NCI-H2227 (cell line): ENCODE results near the gene TMEM43.

ENCODE experiments used
- DNase-seq: peaks from one replicate; lab custom pipeline; 2025; ENCODE audit not compliant: unreplicated experiment; lab: John Stamatoyannopoulos, UW

Gene TMEM43

DNA sequence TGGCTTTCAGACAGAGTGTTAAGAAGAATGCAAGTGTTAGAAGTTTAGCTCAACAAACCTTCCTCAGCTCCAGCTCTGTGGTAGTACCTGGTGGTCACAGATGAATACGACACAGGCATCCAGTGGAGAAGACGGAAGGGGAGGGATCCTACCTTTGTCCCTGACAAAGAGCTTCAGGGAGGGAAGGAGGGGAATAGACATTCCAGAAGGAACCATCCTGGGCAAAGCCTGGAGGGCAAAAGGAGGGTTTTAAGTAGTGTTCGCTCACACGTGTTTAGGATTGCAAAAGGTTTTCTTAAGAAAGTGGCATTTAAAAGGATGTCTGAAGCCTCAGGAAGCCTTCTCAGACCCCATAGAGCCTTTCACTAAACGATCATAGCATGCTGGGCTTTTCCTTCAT is 3.0 kb upstream of the TMEM43 start:
- no peak for DNase-seq

DNA sequence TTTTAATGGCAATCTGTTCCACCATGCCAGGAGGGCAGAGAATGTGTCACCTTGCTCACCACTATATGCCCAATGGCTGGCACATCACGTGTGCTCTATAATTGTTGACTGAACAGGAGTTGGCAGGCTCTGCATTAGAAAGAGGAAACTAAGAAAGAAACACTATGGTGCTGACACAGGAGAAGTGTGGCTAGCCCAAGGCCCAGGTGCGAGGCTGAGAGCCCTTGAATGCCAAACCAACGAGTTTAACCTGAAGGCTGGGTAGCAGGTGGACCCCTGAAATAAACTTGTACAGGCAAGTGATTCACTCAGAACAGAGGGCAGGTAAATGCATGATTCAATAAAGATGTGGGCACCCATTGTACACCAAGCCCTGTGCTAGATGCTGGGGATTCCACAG is 2.6 kb upstream of the TMEM43 start:
- DNase-seq: no peak

DNA sequence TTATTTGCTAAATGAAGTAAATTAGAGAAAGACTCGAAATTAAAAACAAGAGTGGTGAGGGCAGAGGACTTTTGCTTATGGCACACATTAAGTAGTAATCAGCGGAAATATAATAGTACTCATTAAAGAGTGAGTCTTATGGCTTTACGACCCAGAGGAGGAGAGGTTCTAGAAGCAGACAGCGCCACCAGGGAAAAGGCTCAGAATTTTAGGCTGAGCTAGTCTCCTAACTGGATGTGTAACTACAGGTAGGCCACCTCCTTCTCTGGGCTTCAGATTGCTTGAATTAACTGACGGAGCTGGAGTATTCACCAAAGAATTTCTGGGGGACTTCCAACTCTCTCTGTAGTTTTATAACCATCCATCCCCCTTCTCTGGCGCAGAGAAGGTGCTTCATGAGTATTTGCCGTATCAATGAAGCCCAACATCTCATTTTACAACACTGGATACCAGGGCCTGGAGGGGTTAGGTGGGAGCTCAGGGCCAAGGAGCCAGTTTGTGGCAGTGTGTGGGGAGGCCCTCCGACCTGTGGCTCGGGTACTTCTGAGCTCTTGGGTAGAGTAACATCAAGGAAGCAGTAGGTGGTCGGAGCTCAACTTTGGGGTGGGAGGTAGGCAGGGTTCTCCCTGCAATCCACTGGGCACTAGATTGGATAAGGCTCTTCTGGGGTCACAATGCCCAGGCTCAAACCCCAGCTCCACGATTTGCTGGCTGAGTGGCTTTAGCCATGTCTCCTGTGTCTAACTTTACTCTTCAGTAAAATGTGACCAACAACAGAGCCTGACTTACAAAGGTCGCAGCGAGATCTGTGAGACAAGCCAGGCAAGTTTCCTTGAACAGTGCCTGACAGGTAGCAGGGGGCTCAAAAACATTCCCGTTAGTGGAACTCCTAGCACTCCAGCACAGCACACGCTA is 1.3 kb upstream of the TMEM43 start:
- no peak for DNase-seq

DNA sequence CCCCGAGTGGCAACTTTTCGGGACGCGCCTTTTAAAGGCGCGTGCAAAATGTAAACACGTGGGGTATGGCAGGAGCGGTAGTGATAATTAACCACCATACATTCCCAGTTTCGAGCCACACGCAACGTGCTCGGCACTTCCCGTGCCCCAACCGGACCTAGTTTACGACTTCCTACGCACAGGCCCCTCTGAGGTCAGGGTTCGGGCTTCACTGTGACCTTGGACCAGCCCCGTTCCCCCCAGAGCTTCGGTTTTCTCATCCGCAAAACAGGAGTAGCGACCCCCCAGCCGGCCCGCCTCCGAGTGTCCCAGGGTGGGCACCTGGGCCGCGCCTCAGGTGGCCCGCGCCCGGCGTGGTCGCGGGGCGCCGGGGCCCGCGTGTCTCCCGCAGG is 633 bp upstream of the TMEM43 start:
- no peak for DNase-seq

DNA sequence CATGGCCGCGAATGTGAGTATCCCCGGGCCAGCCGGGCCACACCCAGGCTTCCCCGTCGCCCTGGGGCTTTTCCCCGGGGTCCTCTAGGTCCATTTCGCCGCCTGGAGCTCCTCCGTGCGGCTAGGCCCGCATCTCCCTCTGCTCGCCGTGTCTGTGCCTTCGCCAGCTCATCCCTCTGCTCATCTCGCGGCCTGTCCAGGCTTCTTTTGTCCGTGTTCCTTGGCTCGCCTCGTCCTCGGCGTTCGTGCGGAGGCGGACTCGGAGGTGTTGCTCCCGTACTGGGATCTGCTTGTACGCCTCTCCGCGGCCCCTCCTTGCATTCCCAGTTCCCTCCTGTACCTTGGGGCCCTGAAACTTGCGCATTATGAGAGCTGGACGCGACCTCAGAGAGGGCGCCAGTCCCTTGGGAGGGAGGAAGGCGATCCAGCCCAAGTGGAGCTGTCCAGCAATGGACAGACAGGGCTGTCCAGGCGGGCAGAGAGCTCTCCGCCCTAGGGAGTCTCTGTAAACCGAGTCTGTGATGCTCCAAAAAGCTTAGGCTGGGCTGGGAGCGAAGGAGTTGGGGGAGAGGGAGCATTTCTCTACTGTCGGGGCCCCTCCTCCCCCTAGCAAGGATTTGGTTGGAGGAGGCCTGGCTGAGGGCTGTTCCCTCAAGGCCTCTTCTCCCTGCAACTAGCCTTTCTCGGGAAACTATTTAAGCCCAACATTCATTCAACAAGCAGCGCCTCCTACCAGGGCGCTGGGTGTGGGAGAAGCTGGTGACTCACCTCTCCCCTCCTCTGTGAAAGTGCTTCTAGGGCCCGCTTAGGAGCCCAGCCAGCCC is 553 bp downstream of the TMEM43 start:
- peak; percentile 60 for DNase-seq

DNA sequence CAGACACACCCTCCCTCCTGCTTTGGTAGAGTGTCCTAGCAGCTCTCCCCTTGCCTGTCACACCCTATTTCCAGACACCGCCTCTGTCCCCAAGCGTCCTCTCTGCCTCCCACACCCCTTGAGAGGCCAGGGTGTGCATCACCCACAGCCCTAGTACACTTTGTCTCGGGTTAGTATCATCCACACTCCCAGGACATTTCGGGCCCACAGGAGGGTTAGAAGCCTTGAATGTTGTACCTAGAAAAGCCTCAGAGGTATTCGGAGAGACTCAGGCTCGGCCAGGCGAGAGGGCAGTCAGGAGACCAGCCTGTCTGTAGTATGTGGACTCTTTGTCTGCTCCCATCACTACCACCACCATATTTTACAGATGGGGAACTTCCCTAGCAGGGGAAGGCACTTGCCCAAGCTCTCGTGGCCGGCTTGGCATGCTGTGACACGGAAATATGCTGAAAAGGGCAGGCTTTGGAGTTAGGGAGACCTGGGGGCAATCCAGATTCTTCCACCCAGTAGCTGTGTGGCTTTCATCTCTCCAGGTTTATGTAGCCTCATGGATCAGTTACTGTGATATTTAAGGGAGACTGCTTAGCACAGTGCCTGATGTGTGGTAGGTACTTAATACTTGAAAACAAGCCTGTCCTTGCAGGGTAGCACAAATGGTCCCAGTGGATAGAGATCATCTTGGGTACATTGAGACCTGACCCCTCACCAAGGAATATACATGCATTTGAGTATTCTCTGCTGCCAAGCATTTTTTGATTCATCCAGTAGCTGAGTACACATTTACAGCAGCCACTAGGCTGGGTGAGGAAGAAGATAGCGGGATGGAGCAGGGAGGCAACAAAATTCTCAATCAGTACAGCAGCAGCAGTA is 1.4 kb downstream of the TMEM43 start:
- DNase-seq: no peak

DNA sequence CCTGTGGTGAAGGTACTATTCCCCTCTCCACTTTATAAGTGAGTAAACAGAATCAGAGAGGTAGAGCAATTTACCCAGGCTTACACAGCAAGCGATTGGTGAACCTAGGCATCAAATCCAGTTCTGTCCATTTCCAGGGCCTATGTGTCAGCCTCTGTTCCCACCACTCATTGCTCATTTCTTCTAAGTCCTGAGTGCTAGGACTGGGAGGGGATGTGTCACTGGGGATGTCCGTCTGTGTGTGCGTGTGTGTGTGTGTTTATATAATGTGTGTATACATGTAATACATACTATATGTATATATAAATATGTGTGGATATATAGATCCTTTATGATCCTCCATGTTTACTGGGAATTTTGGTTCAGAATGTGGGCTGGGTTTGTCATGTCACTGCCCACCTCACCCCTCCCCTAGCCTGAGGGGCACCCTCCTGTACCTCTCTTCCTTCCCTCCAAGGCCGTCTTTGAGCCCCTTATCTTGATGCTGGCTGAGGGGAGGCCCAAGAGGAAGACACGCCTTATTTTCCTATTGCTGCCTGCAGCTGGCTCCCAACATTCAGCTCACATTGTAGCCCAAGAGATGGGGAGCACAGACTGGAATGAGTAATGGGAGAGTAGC is 2.1 kb downstream of the TMEM43 start:
- DNase-seq: no peak

DNA sequence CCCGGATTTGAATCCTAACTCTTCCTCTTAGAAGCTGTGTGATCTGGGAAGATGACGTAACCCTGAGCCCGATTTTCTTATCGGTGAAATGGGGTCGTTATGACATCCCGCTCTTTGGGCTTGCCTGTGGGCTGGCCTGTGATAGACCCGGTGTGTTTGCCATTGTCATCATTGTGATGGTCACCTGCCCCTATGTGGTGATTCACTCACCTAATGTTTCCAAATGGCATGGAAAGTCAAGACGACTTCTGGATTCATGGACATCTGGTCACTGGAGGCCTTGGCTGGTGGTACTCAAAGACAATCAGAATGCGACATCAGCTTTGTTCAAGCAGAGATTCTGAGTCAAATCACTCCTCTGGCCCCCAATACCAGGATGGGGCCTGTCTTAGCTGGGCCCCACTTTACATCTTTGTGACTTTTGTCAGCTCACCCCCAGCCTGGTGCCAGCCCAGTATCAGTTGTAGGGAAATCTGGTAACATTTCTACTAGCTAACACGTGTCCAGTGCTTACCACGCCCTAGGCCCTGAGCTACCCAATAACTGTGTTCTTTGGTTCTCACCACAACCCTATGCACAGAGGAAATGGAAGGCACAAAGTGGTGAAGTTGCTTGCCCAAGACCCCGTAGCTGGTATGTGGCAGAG is 2.8 kb downstream of the TMEM43 start:
- no peak for DNase-seq

DNA sequence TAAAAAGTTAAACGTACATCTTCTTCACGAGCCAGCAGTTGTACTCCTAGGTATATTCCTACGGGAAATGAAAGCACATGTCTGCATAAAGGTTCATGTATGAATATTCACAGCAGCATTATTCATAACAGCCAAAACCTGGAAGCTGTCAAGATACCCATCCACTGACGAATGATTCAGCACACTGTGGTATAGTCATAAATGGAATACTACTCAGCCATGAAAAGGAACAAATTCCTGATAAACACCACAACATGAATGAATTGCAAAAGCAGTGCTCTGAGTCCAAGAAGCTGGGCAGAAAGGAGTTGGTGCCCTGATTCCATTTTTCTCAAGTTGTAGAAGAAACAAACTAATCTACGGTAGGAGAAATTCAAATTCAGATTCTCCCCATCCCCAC is 3.9 kb downstream of the TMEM43 start:
- DNase-seq: no peak

DNA sequence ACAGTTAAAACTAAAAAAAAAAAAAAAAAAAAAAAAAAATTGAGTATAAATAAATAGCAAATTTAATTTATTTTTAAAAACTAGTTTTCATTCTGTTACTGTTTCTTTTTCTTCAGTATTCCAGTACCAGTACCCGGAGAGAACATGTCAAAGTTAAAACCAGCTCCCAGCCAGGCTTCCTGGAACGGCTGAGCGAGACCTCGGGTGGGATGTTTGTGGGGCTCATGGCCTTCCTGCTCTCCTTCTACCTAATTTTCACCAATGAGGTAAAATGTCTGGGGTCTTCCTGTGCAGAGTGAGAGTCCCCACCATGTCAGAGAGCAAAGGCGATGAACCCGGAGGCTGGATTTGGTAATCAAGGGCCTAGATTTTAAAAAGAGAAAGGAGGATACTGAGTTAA is 4.4 kb downstream of the TMEM43 start:
- DNase-seq: no peak

DNA sequence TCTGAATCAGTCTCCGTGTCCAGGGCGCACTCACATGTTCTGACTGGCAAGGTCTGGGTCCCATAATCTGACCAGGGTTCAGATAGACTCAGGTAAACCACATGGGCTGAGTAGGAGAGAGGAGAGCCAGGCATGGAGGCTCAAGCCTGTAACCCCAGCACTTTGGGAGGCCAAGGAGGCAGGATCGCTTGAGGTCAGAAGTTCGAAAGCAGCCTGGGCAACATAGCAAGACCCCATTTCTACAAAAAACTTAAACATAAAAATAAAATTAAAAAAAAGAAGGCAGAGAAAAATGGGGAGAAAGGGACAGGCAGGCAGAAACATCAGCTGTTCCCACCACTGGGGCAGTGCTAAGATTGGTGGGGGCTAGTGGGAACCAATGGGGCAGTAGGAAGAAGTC is 5.4 kb downstream of the TMEM43 start:
- DNase-seq: no peak

DNA sequence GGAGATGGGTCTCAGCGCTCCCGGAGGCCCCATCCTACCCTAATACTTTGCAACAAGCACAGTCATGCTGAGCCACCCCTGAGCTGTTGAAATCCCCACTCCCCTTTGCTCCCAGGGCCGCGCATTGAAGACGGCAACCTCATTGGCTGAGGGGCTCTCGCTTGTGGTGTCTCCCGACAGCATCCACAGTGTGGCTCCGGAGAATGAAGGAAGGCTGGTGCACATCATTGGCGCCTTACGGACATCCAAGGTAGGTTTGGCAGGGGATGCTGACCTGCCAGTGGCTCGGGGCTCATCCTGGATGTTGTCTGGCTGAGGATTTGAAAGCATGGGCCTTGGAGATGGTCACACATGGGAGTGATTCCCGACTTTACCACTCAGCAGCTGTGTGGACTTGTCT is 5.9 kb downstream of the TMEM43 start:
- no peak for DNase-seq

DNA sequence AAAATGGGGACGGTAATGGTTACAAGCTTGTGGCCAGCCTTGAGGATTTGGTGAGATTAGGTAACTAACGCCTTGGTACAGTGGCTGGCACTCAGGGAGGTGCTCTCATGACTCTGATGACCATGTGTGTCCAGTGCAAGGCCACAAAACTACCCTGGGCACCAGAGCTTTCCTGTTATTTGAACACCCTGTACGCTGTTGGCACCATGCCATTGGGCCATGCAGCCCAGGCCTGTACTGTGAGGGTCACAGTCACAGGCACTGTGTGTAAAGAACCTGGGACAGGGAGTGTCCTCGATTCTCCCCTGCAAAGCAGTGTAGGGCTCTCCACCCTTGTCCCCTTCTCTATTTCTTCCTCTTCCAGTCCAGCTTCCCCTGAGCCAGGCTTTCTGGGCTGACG is 6.3 kb downstream of the TMEM43 start:
- DNase-seq: no peak

DNA sequence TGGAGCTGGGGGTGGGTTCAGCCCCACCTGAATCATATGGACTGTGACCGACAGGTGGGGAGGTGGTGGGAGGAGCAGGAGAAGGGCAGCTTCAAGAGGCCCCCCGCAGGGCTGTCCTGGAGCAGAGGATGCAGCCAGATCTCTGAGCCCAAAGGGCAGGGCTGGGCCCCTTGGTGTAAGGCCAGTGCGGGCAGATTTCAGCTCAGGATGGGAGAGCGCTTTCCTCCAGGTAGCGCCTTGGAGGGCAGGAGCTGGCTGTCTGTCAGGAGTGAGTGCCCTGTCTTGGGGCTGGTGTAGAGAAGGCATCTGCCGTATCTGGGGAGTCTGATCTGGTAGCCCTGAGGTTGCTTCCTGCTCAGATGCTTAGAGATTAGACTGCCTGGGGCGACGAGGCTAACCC is 7.3 kb downstream of the TMEM43 start:
- no peak for DNase-seq

DNA sequence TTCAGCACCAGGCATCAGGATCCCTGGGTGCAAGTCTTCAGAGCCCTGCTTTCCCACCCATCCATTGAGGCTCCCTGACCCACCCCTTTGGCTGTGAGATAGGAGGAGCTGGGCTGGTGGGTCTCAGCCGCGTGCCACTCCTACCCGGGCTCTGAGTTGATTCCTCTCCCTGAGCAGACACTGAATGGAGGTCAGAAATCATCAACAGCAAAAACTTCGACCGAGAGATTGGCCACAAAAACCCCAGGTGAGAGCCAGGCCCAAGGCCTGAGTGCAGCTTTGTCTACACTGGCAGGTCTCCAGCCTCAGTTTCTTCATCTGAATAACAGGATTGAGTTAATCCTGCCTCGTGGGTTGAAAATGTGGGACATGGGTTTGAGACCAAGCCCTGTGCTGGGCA is 7.8 kb downstream of the TMEM43 start:
- DNase-seq: no peak

DNA sequence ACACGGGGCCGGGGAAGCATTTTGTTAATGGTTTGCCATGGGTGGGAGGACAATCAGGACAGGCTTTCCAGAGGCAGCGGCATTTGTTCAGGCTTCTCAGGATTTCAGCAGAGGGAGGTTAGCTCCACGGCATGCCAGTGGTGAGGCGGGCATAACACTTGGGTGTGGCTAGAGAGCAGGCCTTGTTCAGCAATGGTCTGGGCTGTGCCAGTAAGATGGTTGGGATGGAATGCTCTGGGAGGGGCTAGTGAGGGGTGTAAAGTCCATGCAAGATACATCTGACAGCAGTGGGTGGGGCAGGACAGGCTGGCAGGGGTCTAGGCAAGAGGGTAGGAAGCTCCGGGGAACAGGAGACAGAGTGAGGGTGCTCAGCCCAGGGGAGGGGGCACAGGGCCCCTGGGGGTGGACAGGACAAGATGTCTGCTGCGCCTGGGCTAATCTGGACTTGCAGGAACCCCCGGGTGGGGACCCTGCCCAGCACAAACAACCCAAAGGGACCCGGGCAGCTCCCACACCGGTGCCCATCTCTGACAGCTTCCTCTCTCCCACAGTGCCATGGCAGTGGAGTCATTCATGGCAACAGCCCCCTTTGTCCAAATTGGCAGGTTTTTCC is 8.4 kb downstream of the TMEM43 start:
- no peak for DNase-seq

DNA sequence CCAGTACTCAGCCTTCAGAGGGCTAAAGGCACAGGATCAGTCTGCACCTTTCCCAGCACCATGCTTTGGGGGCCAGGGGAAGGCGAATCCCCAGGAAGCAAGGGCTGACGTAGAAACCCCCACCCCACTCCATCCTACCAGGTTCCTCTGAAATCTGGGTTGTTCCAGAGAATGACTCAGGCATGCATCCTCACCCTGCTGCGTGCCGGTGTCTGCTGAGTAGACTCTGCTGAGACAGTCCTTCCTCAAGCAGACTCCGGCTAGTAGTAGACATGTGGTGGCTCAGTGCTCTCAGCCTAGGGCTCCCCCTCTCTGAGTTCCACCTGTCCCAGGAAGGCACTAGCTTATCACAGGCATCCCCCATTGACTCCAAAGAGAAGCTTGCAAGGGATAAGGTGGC is 9.0 kb downstream of the TMEM43 start:
- DNase-seq: no peak

DNA sequence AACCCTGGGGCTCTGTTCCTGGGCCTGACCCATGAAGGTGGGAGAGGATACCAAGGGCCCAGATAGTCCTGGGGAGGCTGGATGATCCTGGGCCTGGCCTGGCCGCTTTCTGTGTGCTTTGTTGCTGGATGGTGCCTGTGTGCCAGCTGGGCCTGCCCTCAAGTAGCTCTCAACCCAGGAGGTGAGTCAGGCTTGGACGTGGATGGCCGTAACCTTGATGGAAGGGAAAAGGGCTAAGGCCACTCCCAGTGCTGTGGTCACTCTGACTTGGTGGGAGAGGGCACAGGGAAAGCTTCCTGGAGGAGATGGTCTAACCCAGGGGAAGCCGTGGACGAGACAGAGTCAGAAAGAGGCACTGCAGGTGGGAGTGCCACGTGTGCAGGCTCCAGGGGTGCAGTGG is 9.4 kb downstream of the TMEM43 start:
- no peak for DNase-seq

DNA sequence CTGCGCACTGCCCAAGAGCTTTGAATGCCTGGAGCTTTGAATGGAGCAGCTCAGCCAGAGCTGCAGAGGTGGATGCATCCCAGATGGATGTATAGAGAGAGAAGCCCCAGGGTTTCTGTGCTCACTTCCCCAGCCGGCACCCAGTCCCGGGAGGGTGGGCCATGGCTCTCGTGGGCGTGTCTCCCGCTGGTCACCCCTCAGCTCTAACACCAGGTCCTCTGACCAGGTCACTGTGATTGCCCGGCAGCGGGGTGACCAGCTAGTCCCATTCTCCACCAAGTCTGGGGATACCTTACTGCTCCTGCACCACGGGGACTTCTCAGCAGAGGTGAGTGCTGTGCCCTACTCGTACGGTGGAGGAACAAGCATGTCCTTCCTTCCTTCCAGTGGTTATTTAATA is 10.7 kb downstream of the TMEM43 start:
- no peak for DNase-seq

DNA sequence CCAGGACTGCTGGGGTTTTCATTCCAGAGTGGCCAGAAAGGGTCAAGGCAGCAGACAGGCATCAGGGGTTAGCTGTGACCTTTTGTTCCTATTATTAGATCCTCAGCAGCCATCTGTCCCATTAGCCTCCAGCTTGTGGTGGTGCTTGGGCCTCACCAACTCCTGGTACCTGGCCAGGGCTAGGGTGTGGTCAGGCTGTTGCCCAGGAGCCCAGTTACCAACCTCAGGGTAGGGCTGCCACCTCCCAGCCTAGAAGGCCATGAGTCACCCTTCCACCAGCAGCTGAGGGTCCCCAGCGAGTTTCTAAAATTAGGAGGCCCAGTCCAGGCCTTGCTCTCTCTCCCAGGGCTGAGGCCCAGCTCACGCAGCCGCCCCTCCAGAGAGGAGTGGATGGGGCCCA is 12.2 kb downstream of the TMEM43 start:
- no peak for DNase-seq
